ENCODE results near the gene NKAIN2.

NKAIN2 gene

GRCh38 chr6:124870611-124871459, 1067.2 kb downstream of the NKAIN2 start:
- no peak for DNase-seq

- DNase-seq, result no peak
Observed at GRCh38 chr6:124872361-124873065, 1068.8 kb downstream of the NKAIN2 start.

GRCh38 chr6:124873066-124873410, 1069.4 kb downstream of the NKAIN2 start:
- no peak for DNase-seq

All from GDM1 (cell line).